Skin epidermis (tissue), 12 donors: ENCODE results near the gene CACNA2D3.

Experiments
- H3K27ac ChIP-seq, 21 experiments: fragments of 200-600 bp; sonication (generic) in 11 of 21; one replicate each; pipeline ENCODE4 v1.5.0; 2020; ENCODE audit warnings: mild to moderate bottlenecking in 3 of 21, inconsistent platforms in 2 of 21, moderate library complexity in 2 of 21
- H3K4me3 ChIP-seq, 7 experiments: fragments of 200-600 bp; sonication (generic) in 2 of 7; one replicate each; pipeline ENCODE4 v1.5.0; 2020; ENCODE audit warnings: inconsistent platforms in 2 of 7, mild to moderate bottlenecking in 2 of 7, moderate library complexity in 1 of 7

Gene CACNA2D3

DNA sequence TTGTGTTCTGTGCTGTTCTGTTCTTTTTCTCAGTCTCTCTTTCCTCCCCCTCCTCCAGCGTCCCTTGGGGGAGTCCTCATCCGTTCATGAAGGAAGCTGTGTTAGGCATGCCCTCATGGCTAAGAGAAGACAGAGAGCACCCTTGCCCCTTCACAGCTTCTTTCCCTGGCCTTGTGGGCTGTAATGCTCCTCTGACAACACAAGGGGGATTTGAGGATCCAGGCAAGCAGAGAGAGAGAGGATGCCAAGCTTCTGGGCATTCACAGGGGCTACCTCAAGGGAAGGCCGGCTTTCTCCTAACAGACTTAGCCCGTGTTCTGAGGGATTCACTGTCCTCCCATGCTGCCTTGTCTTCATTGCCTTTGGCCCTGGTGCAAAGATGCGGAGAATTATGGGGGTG, 416.0 kb downstream of the CACNA2D3 start:
- H3K27ac ChIP-seq = no peak overlapping the region
- H3K4me3 ChIP-seq = no peak overlapping the region

DNA sequence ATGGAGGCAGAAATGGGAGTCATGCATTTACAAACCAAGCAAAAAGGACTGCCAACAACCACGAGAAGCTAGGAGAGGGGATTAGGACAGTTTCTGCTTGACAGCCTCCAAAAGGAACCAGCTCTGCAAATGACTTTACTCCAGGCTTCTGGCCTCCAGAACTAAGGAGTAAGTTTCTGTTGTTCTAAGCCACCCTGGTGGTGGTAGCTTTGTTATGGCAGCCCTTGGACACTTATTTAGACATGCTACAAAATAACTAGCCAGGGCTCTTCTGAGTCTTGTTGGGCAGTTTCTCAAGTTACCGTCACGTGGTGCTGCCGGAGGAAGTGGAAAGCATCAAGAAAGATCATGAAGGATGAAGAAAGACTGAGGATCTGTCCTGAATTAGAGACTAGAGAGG, 419.0 kb downstream of the CACNA2D3 start:
- Histone ChIP-seq H3K27ac (no peak overlapping the region), H3K4me3 (no peak overlapping the region)

DNA sequence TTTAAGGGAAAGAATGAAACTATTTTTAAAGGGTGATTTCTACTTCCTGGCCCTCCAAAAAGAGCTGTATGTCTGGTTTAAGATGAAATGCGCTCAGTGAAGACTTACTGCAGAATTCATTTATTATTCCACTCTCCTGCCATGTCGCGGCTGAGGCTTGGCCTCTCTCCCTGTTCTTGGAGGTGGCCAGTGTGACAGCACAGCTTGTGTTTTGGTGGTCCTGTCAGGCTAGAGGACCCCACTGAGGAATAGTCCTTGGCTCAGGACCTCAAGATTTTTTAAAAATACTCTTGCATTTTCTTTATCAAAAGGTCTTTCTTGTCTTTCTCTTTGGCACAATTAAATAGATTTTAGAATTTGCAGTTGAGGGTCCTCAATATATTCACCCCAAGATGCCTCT, 421.1 kb downstream of the CACNA2D3 start:
- H3K27ac ChIP-seq = no peak overlapping the region
- no peak overlapping the region for H3K4me3 ChIP-seq

DNA sequence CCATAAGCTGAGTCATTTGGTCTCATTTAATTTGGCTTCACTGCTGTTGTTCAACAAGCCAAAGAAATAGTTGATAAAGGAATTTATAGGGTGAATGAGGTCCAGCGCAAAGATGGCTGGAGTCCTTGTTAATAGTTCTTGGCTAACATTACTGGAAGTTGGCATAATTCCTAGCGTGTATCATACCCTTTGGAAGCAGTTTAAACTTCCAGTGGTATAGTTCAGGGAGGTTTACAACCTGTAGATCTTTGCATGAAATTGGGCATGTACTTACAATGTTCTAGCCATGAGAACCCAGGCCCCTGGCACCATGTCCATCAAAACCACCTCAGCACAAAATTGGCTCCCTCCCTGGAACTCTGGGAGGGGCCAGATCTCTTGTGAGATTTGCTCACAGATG, 424.7 kb downstream of the CACNA2D3 start:
- Histone ChIP-seq H3K4me3 (no peak overlapping the region), H3K27ac (no peak overlapping the region)

- Histone ChIP-seq H3K27ac (no peak overlapping the region), H3K4me3 (no peak overlapping the region)
Measured at GRCh38 chr3:54547846-54548245, 425.5 kb downstream of the CACNA2D3 start.

GRCh38 chr3:54549607-54550220, 427.4 kb downstream of the CACNA2D3 start:
- Histone ChIP-seq H3K4me3 (no peak overlapping the region), H3K27ac (no peak overlapping the region)

DNA sequence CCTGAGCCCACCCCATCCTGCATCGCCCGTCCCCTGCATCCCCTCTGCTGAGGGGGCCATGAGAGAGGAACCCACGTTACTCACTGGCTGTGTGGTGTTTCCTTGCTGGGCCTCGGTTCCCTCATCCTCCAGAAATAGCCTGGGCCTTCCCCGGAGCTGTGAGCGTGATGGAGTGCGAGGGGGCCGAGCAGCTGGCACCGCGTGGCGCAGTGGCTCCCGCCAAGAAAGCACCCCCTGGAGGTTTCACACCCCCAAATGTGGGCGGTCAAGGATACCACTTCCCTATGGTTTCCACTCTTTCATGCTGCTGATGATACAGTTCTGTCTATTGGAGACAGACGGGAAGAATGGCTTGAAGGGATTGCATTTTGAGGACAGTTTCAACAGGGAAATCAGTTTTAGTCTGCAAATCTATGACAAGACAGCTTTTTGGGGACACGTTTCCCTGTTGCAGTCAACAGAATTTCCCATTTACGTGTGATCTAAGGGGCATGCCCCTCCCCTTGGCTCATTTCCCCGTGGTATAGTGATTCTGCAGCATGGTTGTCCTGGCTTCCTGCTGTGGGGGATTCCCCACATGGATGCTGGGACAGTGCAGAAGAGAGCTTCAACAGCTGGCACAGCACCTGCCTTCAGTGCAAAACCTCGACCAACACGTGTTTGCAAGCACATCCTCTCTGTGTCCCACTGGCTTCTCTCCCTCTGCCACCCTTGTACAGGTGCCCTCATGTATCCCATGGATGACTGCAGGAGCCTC, 428.0 kb downstream of the CACNA2D3 start:
- no peak overlapping the region for H3K27ac ChIP-seq
- no peak overlapping the region for H3K4me3 ChIP-seq

DNA sequence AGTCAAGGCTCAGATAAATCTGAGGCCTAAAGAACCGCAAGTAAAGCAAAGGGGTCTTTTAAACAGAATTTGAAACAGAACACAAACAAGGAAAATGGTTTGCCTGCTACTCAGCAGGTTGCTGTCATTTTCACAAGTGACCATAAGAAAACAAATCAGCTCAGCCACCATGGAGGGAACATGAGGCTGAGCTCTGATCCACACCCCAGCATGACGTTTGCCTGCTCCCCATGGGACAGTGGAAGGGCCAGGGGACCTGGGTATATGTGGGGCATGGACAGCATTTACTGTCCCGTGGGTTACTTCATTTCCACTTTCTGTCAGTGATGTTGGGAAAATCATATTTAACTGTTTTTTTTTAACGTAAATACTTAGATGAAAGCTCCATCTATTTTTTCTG, 434.3 kb downstream of the CACNA2D3 start:
- H3K4me3 ChIP-seq = no peak overlapping the region
- no peak overlapping the region for H3K27ac ChIP-seq

DNA sequence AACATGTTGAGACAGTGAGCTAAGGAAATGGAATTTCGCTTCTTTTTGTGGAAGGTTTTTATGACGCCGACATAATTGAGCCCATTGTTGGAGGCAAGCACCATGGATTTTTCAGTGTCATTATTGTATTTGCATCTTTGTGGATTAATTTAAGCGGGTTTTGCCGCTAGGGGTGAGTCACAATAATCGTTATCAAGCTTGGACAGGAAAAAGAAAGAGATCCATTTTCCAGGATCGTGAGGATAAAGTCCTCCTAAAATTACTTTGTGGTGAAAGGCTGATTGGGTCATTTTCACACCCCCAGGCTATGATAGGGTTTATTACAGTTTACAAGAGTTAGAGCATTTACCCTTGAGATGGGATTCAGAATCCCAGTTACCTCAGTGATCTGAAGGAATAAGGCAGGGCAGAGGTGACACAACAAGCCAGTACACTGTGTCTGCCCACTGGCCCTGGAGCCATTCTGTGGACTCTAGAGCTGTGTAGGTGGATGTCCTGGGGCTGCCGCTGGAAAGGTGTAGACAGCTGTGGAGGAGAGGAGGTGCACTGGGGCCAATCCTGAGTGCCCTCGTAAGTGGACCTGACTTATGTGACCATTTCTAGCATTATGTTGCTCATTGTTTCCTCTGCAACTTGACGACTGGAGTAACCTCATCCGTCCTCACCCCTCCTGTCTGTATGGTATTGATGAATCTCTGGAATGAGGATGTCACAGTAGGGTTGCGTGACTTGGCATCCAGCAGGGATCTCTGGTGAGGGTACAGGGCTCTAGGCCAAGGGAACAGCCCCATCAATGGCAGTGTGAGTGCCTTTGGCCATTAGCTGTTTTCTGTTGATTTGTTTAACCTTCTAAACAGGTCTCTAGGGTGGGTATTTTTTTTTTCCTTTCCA, 435.4 kb downstream of the CACNA2D3 start:
- Histone ChIP-seq H3K4me3 (no peak overlapping the region), H3K27ac (peak overlapping the region in 1 of 21 experiments; percentile 11)

DNA sequence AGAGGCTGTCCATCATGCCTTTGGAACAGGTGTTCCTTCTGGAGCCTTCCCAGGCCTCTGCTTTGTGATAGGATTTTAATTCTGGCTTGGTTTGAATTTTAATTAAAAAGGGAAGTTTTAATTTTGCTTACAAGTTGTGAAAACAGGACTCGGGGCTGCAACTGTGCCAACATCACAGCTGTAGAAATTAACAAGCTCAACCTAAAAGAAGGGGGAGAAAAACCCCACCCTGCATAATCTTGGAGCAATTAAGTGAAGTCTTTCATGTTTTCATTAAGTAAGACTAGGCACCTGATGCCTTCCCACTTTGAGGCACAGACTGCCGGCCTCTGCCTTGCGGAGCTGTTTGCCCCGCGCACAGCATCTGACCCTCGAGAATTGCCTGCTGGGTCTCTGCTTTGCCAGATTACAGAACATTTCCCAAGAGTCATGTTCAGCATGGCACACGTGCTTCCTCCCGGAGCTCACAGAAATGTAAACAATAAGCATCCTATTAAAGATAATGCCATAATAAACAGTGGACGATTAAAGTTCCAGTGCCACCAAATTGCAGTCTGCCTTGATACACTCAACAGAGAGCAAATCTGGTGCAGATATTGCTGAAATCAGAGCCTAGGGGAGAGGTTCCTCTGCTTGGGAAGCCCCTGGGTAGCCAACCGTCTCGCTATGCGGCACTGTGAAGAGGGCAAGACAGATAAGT, 441.3 kb downstream of the CACNA2D3 start:
- Histone ChIP-seq H3K27ac (no peak overlapping the region), H3K4me3 (no peak overlapping the region)

GRCh38 chr3:54564374-54564925, 442.1 kb downstream of the CACNA2D3 start:
- no peak overlapping the region for H3K27ac ChIP-seq
- no peak overlapping the region for H3K4me3 ChIP-seq

GRCh38 chr3:54565956-54566355, 443.6 kb downstream of the CACNA2D3 start:
- Histone ChIP-seq H3K4me3 (no peak overlapping the region), H3K27ac (no peak overlapping the region)

GRCh38 chr3:54567949-54568348, 445.6 kb downstream of the CACNA2D3 start:
- H3K27ac ChIP-seq = no peak overlapping the region
- no peak overlapping the region for H3K4me3 ChIP-seq

DNA sequence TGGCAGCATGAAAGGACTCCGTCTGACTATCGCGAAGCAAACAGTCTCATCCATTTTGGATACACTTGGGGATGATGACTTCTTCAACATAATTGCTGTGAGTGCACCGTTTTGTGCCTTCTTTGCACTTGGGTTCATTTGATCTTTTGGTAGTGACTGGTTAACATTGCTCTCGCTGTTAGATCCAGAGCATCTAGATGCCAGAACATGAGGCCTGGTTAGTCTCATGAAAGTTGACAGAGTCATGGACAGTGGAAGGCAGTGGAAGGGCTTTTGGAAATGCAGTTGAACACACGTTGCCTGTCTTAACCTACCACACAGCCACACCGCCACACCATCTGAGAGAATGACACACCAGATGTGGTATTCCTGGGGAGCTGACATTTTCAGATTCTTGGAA, 447.7 kb downstream of the CACNA2D3 start:
- Histone ChIP-seq H3K27ac (no peak overlapping the region), H3K4me3 (no peak overlapping the region)

DNA sequence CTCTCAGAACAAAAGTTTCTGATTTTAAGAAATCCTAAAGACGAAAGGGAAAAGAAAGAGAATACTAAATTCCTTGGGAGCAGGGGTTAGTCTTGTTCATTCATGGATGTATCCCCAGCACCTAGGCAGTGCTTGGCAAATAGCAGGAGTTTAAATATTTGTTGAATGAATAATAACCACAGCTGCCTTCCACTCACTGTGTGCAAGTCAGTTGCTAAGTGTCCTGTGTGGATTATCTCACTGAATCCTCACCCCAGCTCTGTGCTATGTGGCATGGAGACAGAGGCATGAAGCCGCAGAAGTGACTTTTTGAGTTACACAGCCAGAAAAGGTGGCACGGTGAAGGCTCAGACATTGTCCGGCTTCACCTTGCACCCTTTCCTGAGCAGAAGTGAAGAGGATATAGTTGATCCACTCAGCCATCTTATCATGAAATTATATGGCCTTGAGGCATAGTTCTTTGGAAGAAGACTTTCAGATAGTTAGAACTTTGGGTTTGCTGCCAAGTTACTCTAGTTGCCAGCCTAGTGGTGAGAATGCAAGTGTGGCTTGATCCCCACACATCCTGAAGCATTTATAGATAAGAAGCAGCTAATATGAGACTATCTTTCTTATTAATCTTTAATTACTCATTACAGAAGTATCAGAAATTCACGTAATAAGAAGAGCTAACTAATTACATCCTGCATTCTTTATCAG, 450.0 kb downstream of the CACNA2D3 start:
- Histone ChIP-seq H3K4me3 (no peak overlapping the region), H3K27ac (no peak overlapping the region)

DNA sequence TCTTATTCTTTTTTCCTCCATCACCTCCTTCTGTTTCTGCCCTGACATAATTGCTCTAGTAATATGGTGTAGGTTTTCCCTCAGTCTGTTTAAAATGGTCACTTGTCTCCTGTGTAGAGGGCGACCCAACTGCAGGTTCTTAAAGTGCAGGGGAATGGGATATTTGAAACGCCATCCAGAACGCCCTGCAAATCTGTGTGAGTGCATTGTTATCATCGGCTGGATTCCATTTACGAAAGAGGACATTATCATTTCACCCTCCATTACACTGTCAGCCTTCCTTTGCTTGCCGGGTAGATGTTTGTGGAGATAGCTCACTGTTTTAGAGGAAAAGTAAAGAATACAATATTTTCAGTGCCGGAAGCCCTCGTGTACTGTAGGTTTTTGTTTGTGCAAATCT, 451.5 kb downstream of the CACNA2D3 start:
- H3K27ac ChIP-seq = no peak overlapping the region
- H3K4me3 ChIP-seq = no peak overlapping the region

DNA sequence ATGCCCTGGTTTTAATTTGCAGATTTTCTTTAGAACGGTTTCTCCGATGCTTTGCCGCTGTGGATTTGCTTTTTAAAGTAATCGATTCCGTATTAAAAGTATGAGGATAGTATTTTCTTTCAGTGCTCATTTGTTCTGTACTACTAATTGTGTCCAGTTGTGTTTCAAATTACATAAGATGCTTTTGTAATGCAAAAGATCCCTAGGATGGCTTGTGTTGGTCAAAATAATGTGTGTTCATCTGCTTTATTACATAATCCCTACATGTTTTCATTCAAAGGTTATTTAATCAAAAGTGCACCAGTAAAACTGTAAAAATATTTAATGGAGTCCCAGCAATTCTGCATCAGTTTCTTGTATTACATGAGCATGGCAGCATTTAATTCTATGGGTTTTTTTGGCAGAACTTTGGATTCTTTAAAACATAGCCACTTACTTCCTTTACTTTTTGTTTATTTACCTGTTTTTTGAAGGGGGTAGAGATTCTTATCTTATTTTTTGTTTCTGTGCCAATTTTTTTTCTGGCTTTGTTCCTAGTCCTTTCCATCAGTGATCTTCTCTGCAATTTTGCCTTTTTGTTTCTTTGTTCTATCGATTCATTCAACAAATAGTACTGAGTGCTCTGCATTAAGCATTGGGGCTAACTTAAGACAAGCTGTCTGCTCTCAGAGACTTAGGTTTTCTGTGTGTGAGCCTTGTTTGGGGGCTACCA, 452.7 kb downstream of the CACNA2D3 start:
- no peak overlapping the region for H3K4me3 ChIP-seq
- H3K27ac ChIP-seq = peak overlapping the region in 1 of 21 experiments; percentile 47

GRCh38 chr3:54575618-54575960, 453.2 kb downstream of the CACNA2D3 start:
- peak overlapping the region in 1 of 21 experiments; percentile 47 for H3K27ac ChIP-seq

GRCh38 chr3:54577313-54577712, 455.0 kb downstream of the CACNA2D3 start:
- H3K27ac ChIP-seq = no peak overlapping the region
- H3K4me3 ChIP-seq = no peak overlapping the region

More at GRCh38 chr3:54575618-54575960, 453.2 kb downstream of the CACNA2D3 start:
- no peak overlapping the region for H3K4me3 ChIP-seq
